ENCODE results near the gene IL3RA. TPM values are rescaled to one million over a fixed set of nuclear protein-coding genes. Genes with fewer than 3 reads are reported as not detected.
A peak's percentile ranks its signal among the peaks of the same experiment; 100 is the strongest.

IL3RA gene
- total and polyA plus RNA-seq, 4 donors: 0.33 to 1.7 (median 1.0) TPM

- TF ChIP-seq RAD21 (IDR thresholded peaks at IDR 0.05): no peak
- TF ChIP-seq FOXA2 (IDR thresholded peaks at IDR 0.05): no peak
- no peak for TF ChIP-seq SP1 (IDR thresholded peaks at IDR 0.05)
- TF ChIP-seq RXRA (IDR thresholded peaks at IDR 0.05): no peak
- TF ChIP-seq, protein P1, sequence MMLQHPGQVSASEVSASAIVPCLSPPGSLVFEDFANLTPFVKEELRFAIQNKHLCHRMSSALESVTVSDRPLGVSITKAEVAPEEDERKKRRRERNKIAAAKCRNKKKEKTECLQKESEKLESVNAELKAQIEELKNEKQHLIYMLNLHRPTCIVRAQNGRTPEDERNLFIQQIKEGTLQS (IDR thresholded peaks at IDR 0.05): no peak
These were observed 14.2 kb upstream of the IL3RA start (continued) for GRCh38 chrX:1322393-1322792.

DNA sequence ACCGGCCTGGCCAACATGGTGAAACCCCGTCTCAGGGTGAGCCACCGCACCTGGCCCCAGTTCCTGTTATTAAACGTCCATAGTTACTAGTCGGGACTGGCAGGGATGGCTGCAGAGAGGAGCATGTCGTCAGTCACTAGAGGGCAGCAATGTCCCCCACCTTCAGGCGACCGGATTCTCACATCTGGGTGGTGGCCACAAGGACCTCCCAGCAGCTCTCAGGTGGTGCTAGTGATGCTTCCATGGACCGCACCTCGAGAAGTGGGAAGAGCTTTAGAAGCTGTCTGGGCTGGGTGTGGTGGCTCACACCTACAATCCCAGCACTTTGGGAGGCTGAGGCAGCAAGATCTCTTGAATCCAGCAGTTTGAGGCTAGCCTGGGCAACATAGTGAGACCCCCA lies 13.3 kb upstream of the IL3RA start:
- peak; percentile 42 for DNase-seq (ENCODE audit: low spot score)
- Histone ChIP-seq H3K4me1 (ENCODE audit: control insufficient read depth in 4 of 4, insufficient read depth in 4 of 4, low read length in 3 of 4) (no peaks in the 10 kb centered on the region), H3K4me3 (ENCODE audit: low read depth in 1 of 3, low read length in 3 of 3) (no peak overlapping the region), H3K9ac (ENCODE audit: low read depth in 1 of 2, low read length in 2 of 2) (no peak overlapping the region), H3K9me3 (ENCODE audit: control insufficient read depth in 4 of 4, low read length in 3 of 4) (no peaks in the 10 kb centered on the region), H3K27me3 (ENCODE audit: control insufficient read depth in 4 of 4, insufficient read depth in 4 of 4, low read length in 3 of 4) (peaks cover 0 to 3% (median 0%) of the 10 kb centered on the region in 4 donors), H3K36me3 (ENCODE audit: control insufficient read depth in 4 of 4, insufficient read depth in 3 of 4, low read depth in 1 of 4, low read length in 3 of 4) (no peaks in the 10 kb centered on the region), H3K27ac (ENCODE audit: low read depth in 1 of 2, low read length in 2 of 2) (no peak overlapping the region)
- WGBS: 9% methylated on average over 10 of the region's 10 CpGs
- TF ChIP-seq EGR1 (IDR thresholded peaks at IDR 0.05; ENCODE audit: low read depth in 2 of 2) (no peak), RXRA (IDR thresholded peaks at IDR 0.05) (no peak), TAF1 (conservative IDR thresholded peaks at IDR 0.05) (no peak), YY1 (IDR thresholded peaks at IDR 0.05) (no peak), HNF4G (IDR thresholded peaks at IDR 0.05) (no peak), RAD21 (IDR thresholded peaks at IDR 0.05) (peak; percentile 51 to 77), FOXA1 (IDR thresholded peaks at IDR 0.05) (no peak), NR2F2 (IDR thresholded peaks at IDR 0.05) (no peak), GABPA (IDR thresholded peaks at IDR 0.05 in 1 of 2, conservative IDR thresholded peaks at IDR 0.05 in 1 of 2) (no peak)
- TF ChIP-seq, protein P1 (IDR thresholded peaks at IDR 0.05): no peak
- TF ChIP-seq, protein P2, sequence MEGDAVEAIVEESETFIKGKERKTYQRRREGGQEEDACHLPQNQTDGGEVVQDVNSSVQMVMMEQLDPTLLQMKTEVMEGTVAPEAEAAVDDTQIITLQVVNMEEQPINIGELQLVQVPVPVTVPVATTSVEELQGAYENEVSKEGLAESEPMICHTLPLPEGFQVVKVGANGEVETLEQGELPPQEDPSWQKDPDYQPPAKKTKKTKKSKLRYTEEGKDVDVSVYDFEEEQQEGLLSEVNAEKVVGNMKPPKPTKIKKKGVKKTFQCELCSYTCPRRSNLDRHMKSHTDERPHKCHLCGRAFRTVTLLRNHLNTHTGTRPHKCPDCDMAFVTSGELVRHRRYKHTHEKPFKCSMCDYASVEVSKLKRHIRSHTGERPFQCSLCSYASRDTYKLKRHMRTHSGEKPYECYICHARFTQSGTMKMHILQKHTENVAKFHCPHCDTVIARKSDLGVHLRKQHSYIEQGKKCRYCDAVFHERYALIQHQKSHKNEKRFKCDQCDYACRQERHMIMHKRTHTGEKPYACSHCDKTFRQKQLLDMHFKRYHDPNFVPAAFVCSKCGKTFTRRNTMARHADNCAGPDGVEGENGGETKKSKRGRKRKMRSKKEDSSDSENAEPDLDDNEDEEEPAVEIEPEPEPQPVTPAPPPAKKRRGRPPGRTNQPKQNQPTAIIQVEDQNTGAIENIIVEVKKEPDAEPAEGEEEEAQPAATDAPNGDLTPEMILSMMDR (IDR thresholded peaks at IDR 0.05; ENCODE audit: low read depth, low read length, missing input control): peak; percentile 41

GRCh38 chrX:1325515-1326116 lies 11.0 kb upstream of the IL3RA start:
- DNase-seq (ENCODE audit: low spot score): no peak
- TF ChIP-seq FOXA2 (IDR thresholded peaks at IDR 0.05) (no peak), FOXA1 (IDR thresholded peaks at IDR 0.05) (no peak), GABPA (IDR thresholded peaks at IDR 0.05 in 1 of 2, conservative IDR thresholded peaks at IDR 0.05 in 1 of 2) (no peak)
- TF ChIP-seq, protein P3, sequence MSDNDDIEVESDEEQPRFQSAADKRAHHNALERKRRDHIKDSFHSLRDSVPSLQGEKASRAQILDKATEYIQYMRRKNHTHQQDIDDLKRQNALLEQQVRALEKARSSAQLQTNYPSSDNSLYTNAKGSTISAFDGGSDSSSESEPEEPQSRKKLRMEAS (IDR thresholded peaks at IDR 0.05): no peak
- Histone ChIP-seq H3K27me3 (ENCODE audit: control insufficient read depth in 4 of 4, insufficient read depth in 4 of 4, low read length in 3 of 4) (peaks cover 0 to 3% (median 0%) of the 10 kb centered on the region in 4 donors), H3K9ac (ENCODE audit: low read depth in 1 of 2, low read length in 2 of 2) (no peak overlapping the region), H3K36me3 (ENCODE audit: control insufficient read depth in 4 of 4, insufficient read depth in 3 of 4, low read depth in 1 of 4, low read length in 3 of 4) (no peaks in the 10 kb centered on the region), H3K9me3 (ENCODE audit: control insufficient read depth in 4 of 4, low read length in 3 of 4) (no peaks in the 10 kb centered on the region), H3K27ac (ENCODE audit: low read depth in 1 of 2, low read length in 2 of 2) (no peak overlapping the region), H3K4me3 (ENCODE audit: low read depth in 1 of 3, low read length in 3 of 3) (no peak overlapping the region), H3K4me1 (ENCODE audit: control insufficient read depth in 4 of 4, insufficient read depth in 4 of 4, low read length in 3 of 4) (no peaks in the 10 kb centered on the region)
- 44% methylated on average over 20 of the region's 20 CpGs for WGBS
